ENCODE results near the gene FPGS. TPM values are rescaled to one million over a fixed set of nuclear protein-coding genes. Genes with fewer than 3 reads are reported as not detected.
A peak's percentile ranks its signal among the peaks of the same experiment; 100 is the strongest.
"Not testable (repeated sequence)": the region's sequence is repeated elsewhere in the genome, so short reads cannot be mapped to it uniquely, and the experiment has no call there.

FPGS gene
- polyA plus RNA-seq (ENCODE audit: insufficient read length) = 48.6 TPM

GRCh38 chr9:127802576-127803443 lies at the start of gene FPGS:
Gene FPGS (plus strand): TSS chr9:127802882. CDS start chr9:127802925, 43 bp downstream.
- peak; percentile 91 for DNase-seq

- DNase-seq = no peak
Observed at GRCh38 chr9:127753148-127753547, 49.5 kb upstream of the FPGS start.

GRCh38 chr9:127753622-127754021 lies 49.1 kb upstream of the FPGS start:
- DNase-seq = no peak

- no peak for DNase-seq
Observed at GRCh38 chr9:127754099-127755060, 48.3 kb upstream of the FPGS start.

- no peak for DNase-seq
Observed at GRCh38 chr9:127755061-127756060, 47.3 kb upstream of the FPGS start.

- no peak for DNase-seq
Observed at GRCh38 chr9:127756233-127756632, 46.4 kb upstream of the FPGS start.

- not testable (repeated sequence) for DNase-seq
Observed at GRCh38 chr9:127756776-127757175, 45.9 kb upstream of the FPGS start.

GRCh38 chr9:127758843-127759242 lies 43.8 kb upstream of the FPGS start:
- DNase-seq = no peak

- DNase-seq = no peak
Observed at GRCh38 chr9:127761061-127761460, 41.6 kb upstream of the FPGS start.

GRCh38 chr9:127761491-127761956 lies 41.2 kb upstream of the FPGS start:
- no peak for DNase-seq

GRCh38 chr9:127762111-127762676 lies 40.5 kb upstream of the FPGS start:
- DNase-seq = no peak

- no peak for DNase-seq
Observed at GRCh38 chr9:127763918-127764384, 38.7 kb upstream of the FPGS start.

GRCh38 chr9:127765418-127765817 lies 37.3 kb upstream of the FPGS start:
- DNase-seq = no peak

- no peak for DNase-seq
Observed at GRCh38 chr9:127767410-127767809, 35.3 kb upstream of the FPGS start.

- DNase-seq = no peak
Observed at GRCh38 chr9:127767909-127768331, 34.8 kb upstream of the FPGS start.

GRCh38 chr9:127768698-127769097 lies 34.0 kb upstream of the FPGS start:
- no peak for DNase-seq

GRCh38 chr9:127769101-127769500 lies 33.6 kb upstream of the FPGS start:
- DNase-seq = no peak

GRCh38 chr9:127769929-127770582 lies 32.6 kb upstream of the FPGS start:
- no peak for DNase-seq

GRCh38 chr9:127770583-127770904 lies 32.1 kb upstream of the FPGS start:
- DNase-seq = no peak

- peak; percentile 95 for DNase-seq
Observed at GRCh38 chr9:127770905-127771569, 31.6 kb upstream of the FPGS start.
